ENCODE measurements around the gene SLC29A1.

The SLC29A1 gene

GRCh38 chr6:44260011-44260410 lies 36.6 kb downstream of the SLC29A1 start:
- Histone ChIP-seq H3K4me1 (ENCODE audit: insufficient read depth, insufficient read length) (peaks cover 23% of the 10 kb centered on the region), H3K9ac (ENCODE audit: insufficient read length, low read depth) (no peak overlapping the region), H3K36me3 (ENCODE audit: insufficient read depth, insufficient read length, low read length) (peaks cover 62% of the 10 kb centered on the region), H3K9me3 (ENCODE audit: insufficient read depth, low read length) (no peaks in the 10 kb centered on the region), H3K27me3 (ENCODE audit: insufficient read depth, insufficient read length) (no peaks in the 10 kb centered on the region), H3K4me3 (ENCODE audit: insufficient read length, low read depth) (no peak overlapping the region)
- DNase-seq (ENCODE audit: low read depth, low spot score): no peak
- TF ChIP-seq YY1 (IDR thresholded peaks at IDR 0.05; ENCODE audit: insufficient read depth, insufficient read length): no peak
- TF ChIP-seq SUZ12 (IDR thresholded peaks at IDR 0.05; ENCODE audit: extremely low read depth, insufficient read depth, insufficient read length): no peak
- no peak for TF ChIP-seq ZNF274 (IDR thresholded peaks at IDR 0.05; ENCODE audit: low read depth, low read length)

DNA sequence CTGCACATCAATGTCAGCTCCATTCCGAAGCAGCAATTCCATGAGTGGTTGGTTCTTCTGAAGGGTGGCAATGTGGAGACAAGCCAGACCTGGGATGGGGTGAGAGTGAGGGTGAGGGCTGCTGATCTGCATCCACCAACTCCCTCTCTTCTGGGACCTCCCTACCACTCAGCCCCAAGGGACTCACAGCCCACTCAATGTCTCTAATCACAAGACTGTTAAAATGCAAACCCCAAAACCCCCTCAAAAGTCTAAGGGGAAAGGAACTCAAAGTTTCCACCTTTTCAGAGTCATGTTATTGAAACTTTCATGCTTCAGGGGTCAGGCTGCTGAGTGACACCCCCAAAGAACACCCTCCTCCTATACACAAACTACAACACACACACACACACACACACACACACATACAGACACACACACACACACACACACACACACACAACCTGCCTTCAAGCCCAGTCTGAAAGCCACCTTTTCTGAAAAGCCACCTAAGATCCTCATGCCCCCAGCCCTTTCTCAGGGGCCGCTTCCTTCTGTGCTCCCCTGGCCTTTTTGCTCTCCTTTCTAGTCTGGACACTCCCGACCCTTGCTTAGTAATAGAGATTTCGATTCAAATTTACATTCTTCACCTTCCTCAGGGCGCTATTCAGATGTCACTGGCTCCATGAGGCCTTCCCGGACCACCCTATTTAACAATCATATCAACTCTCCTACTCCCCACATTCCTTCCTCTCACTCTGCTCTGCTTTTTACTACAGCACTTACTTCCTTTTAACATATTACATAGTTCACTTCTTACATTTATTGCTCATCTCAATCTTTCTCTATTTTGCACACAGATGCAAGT lies 37.3 kb downstream of the SLC29A1 start:
- Histone ChIP-seq H3K27me3 (ENCODE audit: insufficient read depth, insufficient read length) (no peaks in the 10 kb centered on the region), H3K9ac (ENCODE audit: insufficient read length, low read depth) (no peak overlapping the region), H3K4me3 (ENCODE audit: insufficient read length, low read depth) (no peak overlapping the region), H3K36me3 (ENCODE audit: insufficient read depth, insufficient read length, low read length) (peaks cover 55% of the 10 kb centered on the region), H3K9me3 (ENCODE audit: insufficient read depth, low read length) (no peaks in the 10 kb centered on the region), H3K4me1 (ENCODE audit: insufficient read depth, insufficient read length) (peaks cover 23% of the 10 kb centered on the region)
- no peak for DNase-seq (ENCODE audit: low read depth, low spot score)
- TF ChIP-seq ZNF274 (IDR thresholded peaks at IDR 0.05; ENCODE audit: low read depth, low read length) (no peak), SUZ12 (IDR thresholded peaks at IDR 0.05; ENCODE audit: extremely low read depth, insufficient read depth, insufficient read length) (no peak), YY1 (IDR thresholded peaks at IDR 0.05; ENCODE audit: insufficient read depth, insufficient read length) (no peak)

- TF ChIP-seq YY1 (IDR thresholded peaks at IDR 0.05; ENCODE audit: insufficient read depth, insufficient read length): no peak
- no peak for TF ChIP-seq SUZ12 (IDR thresholded peaks at IDR 0.05; ENCODE audit: extremely low read depth, insufficient read depth, insufficient read length)
- no peak for TF ChIP-seq ZNF274 (IDR thresholded peaks at IDR 0.05; ENCODE audit: low read depth, low read length)
- Histone ChIP-seq H3K27me3 (ENCODE audit: insufficient read depth, insufficient read length) (peaks cover 2% of the 10 kb centered on the region), H3K36me3 (ENCODE audit: insufficient read depth, insufficient read length, low read length) (peaks cover 48% of the 10 kb centered on the region), H3K9ac (ENCODE audit: insufficient read length, low read depth) (no peak overlapping the region), H3K4me1 (ENCODE audit: insufficient read depth, insufficient read length) (peaks cover 23% of the 10 kb centered on the region), H3K9me3 (ENCODE audit: insufficient read depth, low read length) (no peaks in the 10 kb centered on the region), H3K4me3 (ENCODE audit: insufficient read length, low read depth) (no peak overlapping the region)
- DNase-seq (ENCODE audit: low read depth, low spot score): no peak
Measured at GRCh38 chr6:44261581-44261980, 38.2 kb downstream of the SLC29A1 start.

- no peak for DNase-seq (ENCODE audit: low read depth, low spot score)
- Histone ChIP-seq H3K36me3 (ENCODE audit: insufficient read depth, insufficient read length, low read length) (peaks cover 48% of the 10 kb centered on the region), H3K9ac (ENCODE audit: insufficient read length, low read depth) (peak overlapping the region; percentile 21), H3K9me3 (ENCODE audit: insufficient read depth, low read length) (no peaks in the 10 kb centered on the region), H3K27me3 (ENCODE audit: insufficient read depth, insufficient read length) (peaks cover 5% of the 10 kb centered on the region), H3K4me3 (ENCODE audit: insufficient read length, low read depth) (no peak overlapping the region), H3K4me1 (ENCODE audit: insufficient read depth, insufficient read length) (peaks cover 22% of the 10 kb centered on the region)
- TF ChIP-seq ZNF274 (IDR thresholded peaks at IDR 0.05; ENCODE audit: low read depth, low read length) (no peak), YY1 (IDR thresholded peaks at IDR 0.05; ENCODE audit: insufficient read depth, insufficient read length) (no peak), SUZ12 (IDR thresholded peaks at IDR 0.05; ENCODE audit: extremely low read depth, insufficient read depth, insufficient read length) (no peak)
Measured at GRCh38 chr6:44262467-44263353, 39.3 kb downstream of the SLC29A1 start.

- Histone ChIP-seq H3K9me3 (ENCODE audit: insufficient read depth, low read length) (no peaks in the 10 kb centered on the region), H3K27me3 (ENCODE audit: insufficient read depth, insufficient read length) (peaks cover 11% of the 10 kb centered on the region), H3K36me3 (ENCODE audit: insufficient read depth, insufficient read length, low read length) (peaks cover 41% of the 10 kb centered on the region), H3K9ac (ENCODE audit: insufficient read length, low read depth) (peak overlapping the region; percentile 50), H3K4me1 (ENCODE audit: insufficient read depth, insufficient read length) (peaks cover 22% of the 10 kb centered on the region), H3K4me3 (ENCODE audit: insufficient read length, low read depth) (no peak overlapping the region)
- TF ChIP-seq SUZ12 (IDR thresholded peaks at IDR 0.05; ENCODE audit: extremely low read depth, insufficient read depth, insufficient read length): no peak
- no peak for TF ChIP-seq YY1 (IDR thresholded peaks at IDR 0.05; ENCODE audit: insufficient read depth, insufficient read length)
- no peak for TF ChIP-seq ZNF274 (IDR thresholded peaks at IDR 0.05; ENCODE audit: low read depth, low read length)
- no peak for DNase-seq (ENCODE audit: low read depth, low spot score)
Measured at GRCh38 chr6:44263354-44264100, 40.1 kb downstream of the SLC29A1 start.

DNA sequence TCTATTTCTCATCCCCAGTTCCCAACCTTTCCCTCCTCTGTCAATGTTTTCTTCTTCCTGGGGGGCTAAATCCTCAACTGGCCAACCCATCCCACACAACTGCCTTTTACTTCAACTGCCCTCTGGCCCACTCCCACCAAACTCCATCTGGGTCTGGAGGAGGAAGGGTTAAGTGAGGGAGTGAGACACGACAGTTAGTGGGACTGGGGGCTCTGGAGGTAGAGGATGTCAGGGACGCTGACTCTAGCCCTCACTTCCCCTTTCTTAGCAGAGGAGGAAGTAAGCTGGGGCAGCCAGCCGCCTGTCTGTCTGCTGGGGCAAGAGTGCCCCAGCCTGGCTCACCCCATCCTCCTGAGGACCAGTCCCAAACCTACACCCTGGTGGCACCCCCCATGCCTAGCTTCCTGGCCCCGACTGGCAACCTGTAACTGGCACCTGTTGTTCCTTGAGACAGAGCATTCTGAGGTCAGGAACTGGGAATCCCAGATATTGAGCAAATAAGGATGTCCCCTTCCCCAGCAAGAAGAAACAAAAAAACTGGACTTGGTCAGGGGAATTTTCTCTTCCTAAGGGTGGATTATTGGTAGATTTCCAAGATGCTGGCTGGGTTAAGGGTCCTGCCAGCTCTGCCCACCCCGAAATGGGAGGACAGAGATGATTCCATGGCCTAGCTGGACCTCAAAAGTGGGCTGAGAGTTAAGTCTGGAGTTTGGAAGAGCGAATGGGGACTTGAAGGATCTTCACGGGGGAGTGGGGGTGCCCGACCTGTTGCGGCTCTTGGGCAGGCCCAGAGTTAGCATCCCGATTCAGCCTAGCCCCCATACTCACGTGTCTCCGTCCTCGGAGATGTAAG lies 41.0 kb downstream of the SLC29A1 start:
- TF ChIP-seq SUZ12 (IDR thresholded peaks at IDR 0.05; ENCODE audit: extremely low read depth, insufficient read depth, insufficient read length): no peak
- H3K4me3 ChIP-seq (ENCODE audit: insufficient read length, low read depth): peak overlapping the region; percentile 74
- no peaks in the 10 kb centered on the region for H3K9me3 ChIP-seq (ENCODE audit: insufficient read depth, low read length)
- H3K36me3 ChIP-seq (ENCODE audit: insufficient read depth, insufficient read length, low read length): peaks cover 34% of the 10 kb centered on the region
- DNase-seq (ENCODE audit: low read depth, low spot score): no peak
- peak overlapping the region; percentile 83 for H3K9ac ChIP-seq (ENCODE audit: insufficient read length, low read depth)
- peaks cover 19% of the 10 kb centered on the region for H3K27me3 ChIP-seq (ENCODE audit: insufficient read depth, insufficient read length)
- H3K4me1 ChIP-seq (ENCODE audit: insufficient read depth, insufficient read length): peaks cover 27% of the 10 kb centered on the region

Measured in NT2/D1 (cell line).